HEK293 (cell line): ENCODE results near the gene TRIM23.

Experiments
- CTCF ChIA-PET: fragments of 350-600 bp; formaldehyde crosslinking; extraction: SDS; loops from one replicate; lab custom pipeline; 2021; ENCODE audit warnings: antibody characterized with exemption; lab: Yijun Ruan, JAX
- POLR2A ChIA-PET: fragments of 300-600 bp; formaldehyde crosslinking; extraction: SDS; loops from one replicate; lab custom pipeline; 2020; ENCODE audit warnings: antibody characterized with exemption, inconsistent platforms; lab: Yijun Ruan, JAX
- H3K27ac ChIP-seq: fragments of 200-500 bp; sonication (Bioruptor generic); 2 replicates; pipeline ENCODE4 v1.5.1; 2014; ENCODE audit warnings: low read depth, low read length, control low read depth, inconsistent platforms; ENCODE audit errors: extremely low read depth
- H3K36me3 ChIP-seq, 2 experiments: fragments of 200-500 bp in 1 of 2; sonication (Bioruptor generic) in 1 of 2; 1 replicate in 1 of 2; 2 replicates in 1 of 2; pipeline ENCODE4 v1.5.1; 2014 to 2017; ENCODE audit warnings: inconsistent platforms in 2 of 2, low read length in 2 of 2; ENCODE audit not compliant: control insufficient read depth in 2 of 2, insufficient read depth in 1 of 2
- H3K4me1 ChIP-seq: fragments of 200-500 bp; sonication (Bioruptor generic); 2 replicates; pipeline ENCODE4 v1.5.1; 2014; ENCODE audit warnings: mild to moderate bottlenecking, low read length, inconsistent platforms; ENCODE audit not compliant: control insufficient read depth, insufficient read depth
- H3K4me3 ChIP-seq: 2 replicates; pipeline ENCODE4 v1.5.1; 2011; ENCODE audit warnings: low read depth, mild to moderate bottlenecking, control low read depth, low read length, moderate library complexity
- H3K9me3 ChIP-seq: fragments of 200-500 bp; sonication (Bioruptor generic); 2 replicates; pipeline ENCODE4 v1.5.1; 2014; ENCODE audit warnings: low read depth, low read length, inconsistent platforms; ENCODE audit not compliant: control insufficient read depth, insufficient read depth
- GLI4 ChIP-seq: fragments of 450-650 bp; formaldehyde crosslinking; IDR thresholded peaks from 2 replicates; pipeline ENCODE4 v1.5.1; 2016; ENCODE audit warnings: missing biosample characterization, missing genetic modification characterization
- SCRT2 ChIP-seq: fragments of 450-650 bp; formaldehyde crosslinking; IDR thresholded peaks from 2 replicates; pipeline ENCODE4 v1.5.1; 2016; ENCODE audit warnings: missing biosample characterization, missing genetic modification characterization
- SP7 ChIP-seq: fragments of 450-650 bp; formaldehyde crosslinking; IDR thresholded peaks from 2 replicates; pipeline ENCODE4 v1.5.1; 2016; ENCODE audit warnings: missing biosample characterization, missing genetic modification characterization
- TRIM28 ChIP-seq: IDR thresholded peaks from 2 replicates; pipeline ENCODE4 v1.6.1; 2011; ENCODE audit warnings: low read length, control low read depth, borderline replicate concordance
- ZIC2 ChIP-seq: fragments of 450-650 bp; formaldehyde crosslinking; IDR thresholded peaks from 2 replicates; pipeline ENCODE4 v1.5.1; 2016; ENCODE audit warnings: missing biosample characterization, missing genetic modification characterization
- ZNF133 ChIP-seq: fragments of 450-650 bp; formaldehyde crosslinking; IDR thresholded peaks from 2 replicates; pipeline ENCODE4 v1.5.1; 2016; ENCODE audit warnings: missing biosample characterization, missing genetic modification characterization
- ZNF155 ChIP-seq: fragments of 450-650 bp; formaldehyde crosslinking; IDR thresholded peaks from 2 replicates; pipeline ENCODE4 v1.5.1; 2016; ENCODE audit warnings: missing biosample characterization, missing genetic modification characterization
- ZNF169 ChIP-seq: fragments of 450-650 bp; formaldehyde crosslinking; IDR thresholded peaks from 2 replicates; pipeline ENCODE4 v1.5.1; 2016; ENCODE audit warnings: missing biosample characterization, missing genetic modification characterization
- ZNF248 ChIP-seq: fragments of 450-650 bp; formaldehyde crosslinking; IDR thresholded peaks from 2 replicates; pipeline ENCODE4 v1.5.1; 2017; ENCODE audit warnings: missing biosample characterization, missing genetic modification characterization
- ZNF416 ChIP-seq: fragments of 450-650 bp; formaldehyde crosslinking; IDR thresholded peaks from 2 replicates; pipeline ENCODE4 v1.5.1; 2016; ENCODE audit warnings: missing biosample characterization, missing genetic modification characterization
- ZNF473 ChIP-seq: fragments of 450-650 bp; formaldehyde crosslinking; IDR thresholded peaks from 2 replicates; pipeline ENCODE4 v1.5.1; 2017; ENCODE audit warnings: missing biosample characterization, missing genetic modification characterization
- ZNF521 ChIP-seq: fragments of 450-650 bp; formaldehyde crosslinking; IDR thresholded peaks from 2 replicates; pipeline ENCODE4 v1.5.1; 2017; ENCODE audit warnings: missing biosample characterization, mild to moderate bottlenecking, missing genetic modification characterization
- ZNF596 ChIP-seq: fragments of 450-650 bp; IDR thresholded peaks from 2 replicates; pipeline ENCODE4 v1.5.0; 2018; ENCODE audit warnings: missing biosample characterization, mild to moderate bottlenecking, missing genetic modification characterization, moderate library complexity
- ZNF600 ChIP-seq: fragments of 450-650 bp; formaldehyde crosslinking; IDR thresholded peaks from 2 replicates; pipeline ENCODE4 v1.5.1; 2016; ENCODE audit warnings: missing biosample characterization, missing genetic modification characterization
- ZNF654 ChIP-seq: fragments of 450-650 bp; formaldehyde crosslinking; IDR thresholded peaks from 2 replicates; pipeline ENCODE4 v1.5.1; 2016; ENCODE audit warnings: low read depth, missing biosample characterization, missing genetic modification characterization
- ZNF664 ChIP-seq: fragments of 450-650 bp; formaldehyde crosslinking; IDR thresholded peaks from 2 replicates; pipeline ENCODE4 v1.5.1; 2016; ENCODE audit warnings: missing biosample characterization, missing genetic modification characterization
- ZNF677 ChIP-seq: fragments of 450-650 bp; IDR thresholded peaks from 2 replicates; pipeline ENCODE4 v1.5.0; 2018; ENCODE audit warnings: missing biosample characterization, mild to moderate bottlenecking, missing genetic modification characterization, moderate library complexity
- ZNF747 ChIP-seq: fragments of 450-650 bp; formaldehyde crosslinking; IDR thresholded peaks from 2 replicates; pipeline ENCODE4 v1.5.1; 2016; ENCODE audit warnings: missing biosample characterization, missing genetic modification characterization
- TF ChIP-seq, protein P1 (sequence below): IDR thresholded peaks from 2 replicates; pipeline ENCODE4 v1.6.1; 2011; ENCODE audit warnings: mild to moderate bottlenecking, low read depth, low read length, borderline replicate concordance
- TF ChIP-seq, protein P2 (sequence below): fragments of 450-650 bp; formaldehyde crosslinking; IDR thresholded peaks from 2 replicates; pipeline ENCODE4 v1.5.1; 2016; ENCODE audit warnings: missing biosample characterization, missing genetic modification characterization
- TF ChIP-seq, protein P3 (sequence below): fragments of 450-650 bp; formaldehyde crosslinking; IDR thresholded peaks from 2 replicates; pipeline ENCODE4 v1.5.1; 2016; ENCODE audit warnings: missing biosample characterization, missing genetic modification characterization
- TF ChIP-seq, protein P4 (sequence below): fragments of 450-650 bp; formaldehyde crosslinking; IDR thresholded peaks from 2 replicates; pipeline ENCODE4 v1.5.1; 2016; ENCODE audit warnings: missing biosample characterization, missing genetic modification characterization
- TF ChIP-seq, protein P5 (sequence below): fragments of 450-650 bp; formaldehyde crosslinking; IDR thresholded peaks from 2 replicates; pipeline ENCODE4 v1.5.1; 2016; ENCODE audit warnings: missing biosample characterization, missing genetic modification characterization
- TF ChIP-seq, protein P6 (sequence below): fragments of 450-650 bp; formaldehyde crosslinking; IDR thresholded peaks from 2 replicates; pipeline ENCODE4 v1.5.0; 2017; ENCODE audit warnings: missing biosample characterization, missing genetic modification characterization, borderline replicate concordance
- TF ChIP-seq, protein P7 (sequence below): sonication (generic); formaldehyde crosslinking; IDR thresholded peaks from 2 replicates; pipeline ENCODE4 v1.8.1; 2022; ENCODE audit warnings: mild to moderate bottlenecking, moderate library complexity, missing genetic modification reagents
- TF ChIP-seq, protein P8 (sequence below): fragments of 450-650 bp; formaldehyde crosslinking; IDR thresholded peaks from 2 replicates; pipeline ENCODE4 v1.5.1; 2016; ENCODE audit warnings: missing biosample characterization, missing genetic modification characterization

Gene TRIM23

DNA sequence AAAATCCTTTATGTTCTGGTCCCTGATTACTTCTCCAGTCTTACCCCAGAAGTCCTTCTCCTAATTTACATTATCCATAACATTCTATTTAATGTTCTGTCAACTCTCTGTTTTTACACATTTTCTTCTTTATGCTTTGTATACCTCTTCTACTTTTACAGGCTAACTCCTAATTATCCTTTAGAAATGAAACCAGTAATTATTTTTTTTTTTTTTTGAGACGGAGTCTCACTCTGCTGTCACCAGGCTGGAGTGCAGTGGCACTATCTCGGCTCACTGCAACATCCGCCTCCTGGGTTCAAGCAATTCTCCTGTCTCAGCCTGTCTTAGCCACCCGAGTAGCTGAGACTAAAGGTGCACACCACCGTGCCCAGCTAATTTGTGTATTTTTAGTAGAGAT, 70.2 kb downstream of the TRIM23 start (continued):
- TF ChIP-seq ZNF677 (tag by site-specific recombination) (no peak), ZNF155 (tag by site-specific recombination) (no peak), ZNF654 (tag by site-specific recombination) (no peak), ZNF248 (no peak), GLI4 (no peak), TRIM28 (no peak), ZNF169 (tag by site-specific recombination) (no peak), ZNF521 (tag by site-specific recombination) (no peak), SP7 (tag by site-specific recombination) (peak; percentile 93), ZNF133 (tag by site-specific recombination) (no peak), ZNF473 (tag by site-specific recombination) (no peak), ZNF600 (tag by site-specific recombination) (0 out of 2 replicates have a peak, but pooled peaks have one; percentile 17), SCRT2 (tag by site-specific recombination) (no peak), ZIC2 (tag by site-specific recombination) (no peak), ZNF664 (0 out of 2 replicates have a peak, but pooled peaks have one; percentile 11)
- TF ChIP-seq, protein P1, sequence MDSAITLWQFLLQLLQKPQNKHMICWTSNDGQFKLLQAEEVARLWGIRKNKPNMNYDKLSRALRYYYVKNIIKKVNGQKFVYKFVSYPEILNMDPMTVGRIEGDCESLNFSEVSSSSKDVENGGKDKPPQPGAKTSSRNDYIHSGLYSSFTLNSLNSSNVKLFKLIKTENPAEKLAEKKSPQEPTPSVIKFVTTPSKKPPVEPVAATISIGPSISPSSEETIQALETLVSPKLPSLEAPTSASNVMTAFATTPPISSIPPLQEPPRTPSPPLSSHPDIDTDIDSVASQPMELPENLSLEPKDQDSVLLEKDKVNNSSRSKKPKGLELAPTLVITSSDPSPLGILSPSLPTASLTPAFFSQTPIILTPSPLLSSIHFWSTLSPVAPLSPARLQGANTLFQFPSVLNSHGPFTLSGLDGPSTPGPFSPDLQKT, result no peak
- TF ChIP-seq, protein P2, sequence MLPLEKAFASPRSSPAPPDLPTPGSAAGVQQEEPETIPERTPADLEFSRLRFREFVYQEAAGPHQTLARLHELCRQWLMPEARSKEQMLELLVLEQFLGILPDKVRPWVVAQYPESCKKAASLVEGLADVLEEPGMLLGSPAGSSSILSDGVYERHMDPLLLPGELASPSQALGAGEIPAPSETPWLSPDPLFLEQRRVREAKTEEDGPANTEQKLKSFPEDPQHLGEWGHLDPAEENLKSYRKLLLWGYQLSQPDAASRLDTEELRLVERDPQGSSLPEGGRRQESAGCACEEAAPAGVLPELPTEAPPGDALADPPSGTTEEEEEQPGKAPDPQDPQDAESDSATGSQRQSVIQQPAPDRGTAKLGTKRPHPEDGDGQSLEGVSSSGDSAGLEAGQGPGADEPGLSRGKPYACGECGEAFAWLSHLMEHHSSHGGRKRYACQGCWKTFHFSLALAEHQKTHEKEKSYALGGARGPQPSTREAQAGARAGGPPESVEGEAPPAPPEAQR (tag by site-specific recombination), result no peak
- TF ChIP-seq, protein P3, sequence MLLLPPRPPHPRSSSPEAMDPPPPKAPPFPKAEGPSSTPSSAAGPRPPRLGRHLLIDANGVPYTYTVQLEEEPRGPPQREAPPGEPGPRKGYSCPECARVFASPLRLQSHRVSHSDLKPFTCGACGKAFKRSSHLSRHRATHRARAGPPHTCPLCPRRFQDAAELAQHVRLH (tag by site-specific recombination), result no peak
- TF ChIP-seq, protein P4, sequence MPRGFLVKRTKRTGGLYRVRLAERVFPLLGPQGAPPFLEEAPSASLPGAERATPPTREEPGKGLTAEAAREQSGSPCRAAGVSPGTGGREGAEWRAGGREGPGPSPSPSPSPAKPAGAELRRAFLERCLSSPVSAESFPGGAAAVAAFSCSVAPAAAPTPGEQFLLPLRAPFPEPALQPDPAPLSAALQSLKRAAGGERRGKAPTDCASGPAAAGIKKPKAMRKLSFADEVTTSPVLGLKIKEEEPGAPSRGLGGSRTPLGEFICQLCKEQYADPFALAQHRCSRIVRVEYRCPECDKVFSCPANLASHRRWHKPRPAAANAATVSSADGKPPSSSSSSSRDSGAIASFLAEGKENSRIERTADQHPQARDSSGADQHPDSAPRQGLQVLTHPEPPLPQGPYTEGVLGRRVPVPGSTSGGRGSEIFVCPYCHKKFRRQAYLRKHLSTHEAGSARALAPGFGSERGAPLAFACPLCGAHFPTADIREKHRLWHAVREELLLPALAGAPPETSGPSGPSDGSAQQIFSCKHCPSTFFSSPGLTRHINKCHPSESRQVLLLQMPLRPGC (tag by site-specific recombination), result no peak

DNA sequence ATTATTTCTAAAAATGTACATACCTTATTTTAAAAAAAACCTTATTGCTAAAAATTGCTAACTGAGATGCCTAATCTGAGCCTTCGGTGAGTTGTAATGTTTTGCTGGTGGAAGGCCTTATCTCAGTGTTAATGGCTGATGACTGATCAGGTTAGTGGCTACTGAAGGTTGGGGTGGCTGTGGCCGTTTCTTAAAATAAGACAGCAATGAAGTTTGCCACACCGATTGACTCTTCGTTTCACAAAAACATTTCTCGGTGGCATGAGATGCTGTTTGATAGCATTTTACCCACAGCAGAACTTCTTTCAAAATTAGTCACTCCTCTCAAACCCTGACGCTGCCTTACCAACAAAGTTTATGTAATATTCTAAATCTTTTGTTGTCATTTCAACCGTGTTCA, 75.9 kb downstream of the TRIM23 start:
- no peak overlapping the region for H3K4me3 ChIP-seq
- ChIA-PET CTCF (no interaction called here), POLR2A (no interaction called here)
- H3K27ac ChIP-seq, result no peak overlapping the region
- no peaks in the 10 kb centered on the region for H3K9me3 ChIP-seq
- H3K4me1 ChIP-seq, result no peaks in the 10 kb centered on the region
- peaks cover 52 to 65% of the 10 kb centered on the region in 2 experiments for H3K36me3 ChIP-seq
- TF ChIP-seq, protein P5, sequence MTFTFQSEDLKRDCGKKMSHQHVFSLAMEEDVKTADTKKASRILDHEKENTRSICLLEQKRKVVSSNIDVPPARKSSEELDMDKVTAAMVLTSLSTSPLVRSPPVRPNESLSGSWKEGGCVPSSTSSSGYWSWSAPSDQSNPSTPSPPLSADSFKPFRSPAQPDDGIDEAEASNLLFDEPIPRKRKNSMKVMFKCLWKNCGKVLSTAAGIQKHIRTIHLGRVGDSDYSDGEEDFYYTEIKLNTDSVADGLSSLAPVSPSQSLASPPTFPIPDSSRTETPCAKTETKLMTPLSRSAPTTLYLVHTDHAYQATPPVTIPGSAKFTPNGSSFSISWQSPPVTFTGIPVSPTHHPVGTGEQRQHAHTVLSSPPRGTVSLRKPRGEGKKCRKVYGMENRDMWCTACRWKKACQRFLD (tag by site-specific recombination), result no peak
- no peak for TF ChIP-seq ZNF596 (tag by site-specific recombination)
- TF ChIP-seq, protein P6, sequence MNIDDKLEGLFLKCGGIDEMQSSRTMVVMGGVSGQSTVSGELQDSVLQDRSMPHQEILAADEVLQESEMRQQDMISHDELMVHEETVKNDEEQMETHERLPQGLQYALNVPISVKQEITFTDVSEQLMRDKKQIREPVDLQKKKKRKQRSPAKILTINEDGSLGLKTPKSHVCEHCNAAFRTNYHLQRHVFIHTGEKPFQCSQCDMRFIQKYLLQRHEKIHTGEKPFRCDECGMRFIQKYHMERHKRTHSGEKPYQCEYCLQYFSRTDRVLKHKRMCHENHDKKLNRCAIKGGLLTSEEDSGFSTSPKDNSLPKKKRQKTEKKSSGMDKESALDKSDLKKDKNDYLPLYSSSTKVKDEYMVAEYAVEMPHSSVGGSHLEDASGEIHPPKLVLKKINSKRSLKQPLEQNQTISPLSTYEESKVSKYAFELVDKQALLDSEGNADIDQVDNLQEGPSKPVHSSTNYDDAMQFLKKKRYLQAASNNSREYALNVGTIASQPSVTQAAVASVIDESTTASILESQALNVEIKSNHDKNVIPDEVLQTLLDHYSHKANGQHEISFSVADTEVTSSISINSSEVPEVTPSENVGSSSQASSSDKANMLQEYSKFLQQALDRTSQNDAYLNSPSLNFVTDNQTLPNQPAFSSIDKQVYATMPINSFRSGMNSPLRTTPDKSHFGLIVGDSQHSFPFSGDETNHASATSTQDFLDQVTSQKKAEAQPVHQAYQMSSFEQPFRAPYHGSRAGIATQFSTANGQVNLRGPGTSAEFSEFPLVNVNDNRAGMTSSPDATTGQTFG (tag by site-specific recombination), result no peak
- no peak for TF ChIP-seq ZNF416
- TF ChIP-seq, protein P2 (tag by site-specific recombination), result no peak
- TF ChIP-seq ZNF747 (tag by site-specific recombination), result no peak
- TF ChIP-seq, protein P7, sequence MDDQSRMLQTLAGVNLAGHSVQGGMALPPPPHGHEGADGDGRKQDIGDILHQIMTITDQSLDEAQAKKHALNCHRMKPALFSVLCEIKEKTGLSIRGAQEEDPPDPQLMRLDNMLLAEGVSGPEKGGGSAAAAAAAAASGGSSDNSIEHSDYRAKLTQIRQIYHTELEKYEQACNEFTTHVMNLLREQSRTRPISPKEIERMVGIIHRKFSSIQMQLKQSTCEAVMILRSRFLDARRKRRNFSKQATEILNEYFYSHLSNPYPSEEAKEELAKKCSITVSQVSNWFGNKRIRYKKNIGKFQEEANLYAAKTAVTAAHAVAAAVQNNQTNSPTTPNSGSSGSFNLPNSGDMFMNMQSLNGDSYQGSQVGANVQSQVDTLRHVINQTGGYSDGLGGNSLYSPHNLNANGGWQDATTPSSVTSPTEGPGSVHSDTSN (CRISPR knock-in tag), result no peak
- TF ChIP-seq, protein P8, sequence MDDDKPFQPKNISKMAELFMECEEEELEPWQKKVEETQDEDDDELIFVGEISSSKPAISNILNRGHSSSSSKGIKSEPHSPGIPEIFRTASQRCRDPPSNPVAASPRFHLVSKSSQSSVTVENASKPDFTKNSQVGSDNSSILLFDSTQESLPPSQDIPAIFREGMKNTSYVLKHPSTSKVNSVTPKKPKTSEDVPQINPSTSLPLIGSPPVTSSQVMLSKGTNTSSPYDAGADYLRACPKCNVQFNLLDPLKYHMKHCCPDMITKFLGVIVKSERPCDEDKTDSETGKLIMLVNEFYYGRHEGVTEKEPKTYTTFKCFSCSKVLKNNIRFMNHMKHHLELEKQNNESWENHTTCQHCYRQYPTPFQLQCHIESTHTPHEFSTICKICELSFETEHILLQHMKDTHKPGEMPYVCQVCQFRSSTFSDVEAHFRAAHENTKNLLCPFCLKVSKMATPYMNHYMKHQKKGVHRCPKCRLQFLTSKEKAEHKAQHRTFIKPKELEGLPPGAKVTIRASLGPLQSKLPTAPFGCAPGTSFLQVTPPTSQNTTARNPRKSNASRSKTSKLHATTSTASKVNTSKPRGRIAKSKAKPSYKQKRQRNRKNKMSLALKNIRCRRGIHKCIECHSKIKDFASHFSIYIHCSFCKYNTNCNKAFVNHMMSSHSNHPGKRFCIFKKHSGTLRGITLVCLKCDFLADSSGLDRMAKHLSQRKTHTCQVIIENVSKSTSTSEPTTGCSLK (tag by site-specific recombination), result no peak
